ENCODE data around the gene CRYAB. TPM values are rescaled to one million over a fixed set of nuclear protein-coding genes. Genes with fewer than 3 reads are reported as not detected.

The CRYAB gene
- total and polyA plus RNA-seq, 2 experiments from 2014 or later = 15.7 to 123 TPM

GRCh38 chr11:111913031-111913861 is 1.7 kb upstream of the CRYAB start:
- Histone ChIP-seq H3K79me2 (no peaks in the 10 kb centered on the region), H3K4me1 (ENCODE audit: insufficient read depth) (peaks cover 28% of the 10 kb centered on the region), H3K4me3 (no peak overlapping the region), H3K27ac (no peak overlapping the region), H2AFZ (no peak overlapping the region), H3K4me2 (no peak overlapping the region), H3K36me3 (replicated peaks; ENCODE audit: insufficient read depth, low read depth) (no peaks in the 10 kb centered on the region), H3K9me2 (replicated peaks; ENCODE audit: insufficient read depth) (no peaks in the 10 kb centered on the region), H4K20me1 (ENCODE audit: insufficient read depth, poor library complexity, severe bottlenecking) (no peaks in the 10 kb centered on the region), H3K27me3 (no peaks in the 10 kb centered on the region), H3K9me3 (ENCODE audit: low read depth) (no peaks in the 10 kb centered on the region)
- WGBS (ENCODE audit: low lambda C conversion rate, missing lambda C conversion rate) = 93% methylated on average over 21 of the region's 24 CpGs
- TF ChIP-seq EZH2phosphoT487 (IDR thresholded peaks at IDR 0.05; ENCODE audit: low read depth, severe bottlenecking, unreplicated experiment) (no peak), CTCF (IDR thresholded peaks at IDR 0.05; ENCODE audit: poor library complexity) (no peak), EZH2 (IDR thresholded peaks at IDR 0.05; ENCODE audit: borderline replicate concordance) (no peak)
- no peak for DNase-seq (ENCODE audit: low spot score)

DNA sequence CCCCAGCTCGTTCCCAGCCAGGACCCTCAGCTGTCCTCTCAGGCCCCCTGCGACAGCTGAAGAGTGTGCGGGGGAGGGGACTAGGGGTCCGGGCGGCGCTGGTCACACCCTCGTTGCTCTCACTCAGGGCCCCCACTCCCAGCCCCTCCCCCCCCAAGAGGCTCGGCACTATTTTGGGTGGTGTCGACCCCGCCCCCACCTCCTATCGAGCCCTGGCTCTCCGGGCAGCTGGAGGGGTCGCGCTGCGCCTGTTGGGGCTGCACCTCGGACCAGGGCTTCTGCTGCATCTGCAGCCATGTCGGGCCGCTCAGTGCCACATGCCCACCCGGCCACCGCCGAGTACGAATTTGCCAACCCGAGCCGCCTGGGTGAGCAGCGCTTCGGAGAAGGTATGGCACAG is 965 bp upstream of the CRYAB start, which contains the start of gene HSPB2:
HSPB2 (plus strand) TSS at position 200 of the 400 bp plus-strand sequence; CDS start at position 296, 96 bp downstream.
- peak within 1 kb of the TSS; percentile 53 for H3K4me2 ChIP-seq

DNA sequence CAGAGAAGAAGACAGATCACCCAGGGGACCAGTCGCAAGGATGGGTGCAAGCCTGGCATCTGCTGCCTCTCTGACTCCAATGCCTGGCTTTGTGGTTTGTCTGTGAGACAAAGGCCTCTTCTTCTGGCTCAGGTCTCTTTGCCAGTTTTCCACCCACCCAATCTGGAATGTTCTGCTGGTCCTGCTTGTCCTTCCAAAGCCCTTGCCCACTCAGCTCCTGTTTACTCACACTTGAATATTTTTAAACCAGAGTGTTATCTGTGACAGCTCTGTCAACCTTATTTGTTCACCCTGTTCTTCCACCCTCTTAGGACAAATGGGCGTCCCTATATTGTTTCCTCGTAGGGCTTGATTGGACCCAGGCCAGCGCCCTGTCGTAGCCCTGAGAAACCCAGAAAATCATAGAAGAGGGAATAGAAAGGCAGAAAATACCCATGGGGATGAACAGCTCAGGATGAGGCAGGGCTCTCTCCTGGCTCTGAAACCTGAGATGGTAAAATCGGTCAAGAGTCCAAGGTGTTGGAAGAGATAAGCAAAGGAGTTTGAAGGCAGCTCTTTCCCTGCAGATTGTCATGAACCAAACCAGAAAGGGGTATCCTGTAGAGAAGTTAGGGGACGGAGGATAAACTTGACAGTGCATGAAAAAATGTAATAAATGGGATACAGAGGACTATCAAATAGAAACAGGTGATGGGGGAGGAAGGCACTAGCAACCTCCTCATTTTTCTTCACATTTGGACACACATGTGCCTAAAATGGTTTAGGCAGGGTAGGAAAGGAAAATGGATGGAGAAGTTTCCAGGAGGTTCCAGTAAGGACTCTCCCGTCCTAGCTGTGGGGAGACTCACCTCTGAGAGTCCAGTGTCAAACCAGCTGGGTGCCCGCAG is 651 bp downstream of the CRYAB start:
- no peaks in the 10 kb centered on the region for H4K20me1 ChIP-seq (ENCODE audit: insufficient read depth, poor library complexity, severe bottlenecking)
- H2AFZ ChIP-seq = no peak overlapping the region
- no peaks in the 10 kb centered on the region for H3K9me2 ChIP-seq (replicated peaks; ENCODE audit: insufficient read depth)
- no peaks in the 10 kb centered on the region for H3K27me3 ChIP-seq
- peaks cover 22% of the 10 kb centered on the region for H3K4me1 ChIP-seq (ENCODE audit: insufficient read depth)
- H3K4me3 ChIP-seq = no peak overlapping the region
- H3K27ac ChIP-seq = peak overlapping the region; percentile 63
- H3K36me3 ChIP-seq (replicated peaks; ENCODE audit: insufficient read depth, low read depth) = no peaks in the 10 kb centered on the region
- no peaks in the 10 kb centered on the region for H3K9me3 ChIP-seq (ENCODE audit: low read depth)
- TF ChIP-seq EZH2phosphoT487 (IDR thresholded peaks at IDR 0.05; ENCODE audit: low read depth, severe bottlenecking, unreplicated experiment) = no peak
- no peak for TF ChIP-seq EZH2 (IDR thresholded peaks at IDR 0.05; ENCODE audit: borderline replicate concordance)
- TF ChIP-seq CTCF (IDR thresholded peaks at IDR 0.05; ENCODE audit: poor library complexity) = no peak
- DNase-seq (ENCODE audit: low spot score) = no peak
- no peaks in the 10 kb centered on the region for H3K79me2 ChIP-seq
- WGBS (ENCODE audit: low lambda C conversion rate, missing lambda C conversion rate) = 82% methylated on average over 9 of the region's 9 CpGs
- peak overlapping the region; percentile 53 for H3K4me2 ChIP-seq

More for the DNA sequence above, 965 bp upstream of the CRYAB start, which contains the start of gene HSPB2:
- H3K9me2 ChIP-seq (replicated peaks; ENCODE audit: insufficient read depth) = no peaks in the 10 kb centered on the region
- no peak within 1 kb of the TSS for H3K4me3 ChIP-seq
- no peaks in the 10 kb centered on the region for H4K20me1 ChIP-seq (ENCODE audit: insufficient read depth, poor library complexity, severe bottlenecking)
- no peaks in the 10 kb centered on the region for H3K27me3 ChIP-seq
- H3K27ac ChIP-seq = peak within 1 kb of the TSS; percentile 63
- peaks cover 22% of the 10 kb centered on the region for H3K4me1 ChIP-seq (ENCODE audit: insufficient read depth)
- TF ChIP-seq EZH2 (IDR thresholded peaks at IDR 0.05; ENCODE audit: borderline replicate concordance) (no peak), EZH2phosphoT487 (IDR thresholded peaks at IDR 0.05; ENCODE audit: low read depth, severe bottlenecking, unreplicated experiment) (no peak), CTCF (IDR thresholded peaks at IDR 0.05; ENCODE audit: poor library complexity) (no peak)
- no peaks in the 10 kb centered on the region for H3K36me3 ChIP-seq (replicated peaks; ENCODE audit: insufficient read depth, low read depth)
- WGBS (ENCODE audit: low lambda C conversion rate, missing lambda C conversion rate) = 95% methylated on average over 14 of the region's 26 CpGs
- peak within 1 kb of the TSS; percentile 18 for H2AFZ ChIP-seq
- no peak for DNase-seq (ENCODE audit: low spot score)
- no peaks in the 10 kb centered on the region for H3K79me2 ChIP-seq
- no peaks in the 10 kb centered on the region for H3K9me3 ChIP-seq (ENCODE audit: low read depth)
